Measurements from ENCODE around the gene CNPY4. TPM values are rescaled to one million over a fixed set of nuclear protein-coding genes. Genes with fewer than 3 reads are reported as not detected.

The CNPY4 gene
- total and polyA plus RNA-seq, 9 donors: 11.7 to 42.8 (median 24.9) TPM

- Histone ChIP-seq H3K27me3 (no peaks in the 10 kb centered on the region), H3K4me1 (ENCODE audit: insufficient read depth) (no peaks in the 10 kb centered on the region), H3K4me3 (no peak overlapping the region), H3K9me3 (no peaks in the 10 kb centered on the region), H3K36me3 (no peaks in the 10 kb centered on the region), H3K27ac (no peak overlapping the region)
- DNase-seq: no peak
- intact Hi-C loops (cut with DNase I): no loop called here
- 31 to 41% (median 40%) methylated on average over 10 of the region's 10 CpGs for WGBS, 3 donors
- no peak for TF ChIP-seq EP300 (IDR thresholded peaks at IDR 0.05)
- no peak for TF ChIP-seq POLR2A (IDR thresholded peaks at IDR 0.05)
- TF ChIP-seq CTCF (IDR thresholded peaks at IDR 0.05): no peak
Observed at GRCh38 chr7:100087055-100087750, 32.2 kb upstream of the CNPY4 start.

GRCh38 chr7:100088095-100088620 is 31.3 kb upstream of the CNPY4 start:
- no peak for TF ChIP-seq POLR2A (IDR thresholded peaks at IDR 0.05)
- no peak for TF ChIP-seq EP300 (IDR thresholded peaks at IDR 0.05)
- TF ChIP-seq CTCF (IDR thresholded peaks at IDR 0.05): no peak
- Histone ChIP-seq H3K4me1 (ENCODE audit: insufficient read depth) (no peaks in the 10 kb centered on the region), H3K27me3 (no peaks in the 10 kb centered on the region), H3K4me3 (peak overlapping the region; percentile 69), H3K9me3 (no peaks in the 10 kb centered on the region), H3K36me3 (no peaks in the 10 kb centered on the region), H3K27ac (peak overlapping the region; percentile 68 to 70)
- no peak for DNase-seq
- 67 to 77% (median 67%) methylated on average over 11 of the region's 11 CpGs for WGBS, 3 donors
- intact Hi-C loops (cut with DNase I): no loop called here

- intact Hi-C loops (cut with DNase I): no loop called here
- H3K36me3 ChIP-seq: no peaks in the 10 kb centered on the region
- H3K4me3 ChIP-seq: peak within 1 kb of the TSS; percentile 69
- no peaks in the 10 kb centered on the region for H3K4me1 ChIP-seq (ENCODE audit: insufficient read depth)
- TF ChIP-seq CTCF (IDR thresholded peaks at IDR 0.05) (peak in 1 of 3 donors; percentile 19), POLR2A (IDR thresholded peaks at IDR 0.05) (peak; percentile 77), EP300 (IDR thresholded peaks at IDR 0.05) (no peak)
- H3K27ac ChIP-seq: peak within 1 kb of the TSS; percentile 68 to 70
- no peaks in the 10 kb centered on the region for H3K9me3 ChIP-seq
- WGBS, 3 donors: 0 to 1% (median 1%) methylated on average over 44 to 68 of the region's 68 CpGs
- H3K27me3 ChIP-seq: no peaks in the 10 kb centered on the region
- DNase-seq: peak; percentile 81 to 90 (median 87)
Observed at GRCh38 chr7:100088621-100089457, 30.6 kb upstream of the CNPY4 start, which contains the start of gene COPS6. TSS of gene COPS6 (plus strand) at chr7:100088969. CDS start at chr7:100088991, 22 bp downstream.

GRCh38 chr7:100089458-100090196 is 29.8 kb upstream of the CNPY4 start:
- TF ChIP-seq CTCF (IDR thresholded peaks at IDR 0.05): no peak
- no peak for TF ChIP-seq EP300 (IDR thresholded peaks at IDR 0.05)
- WGBS, 3 donors: 11 to 19% (median 11%) methylated on average over 7 of the region's 7 CpGs
- H3K27ac ChIP-seq: peak overlapping the region in 1 of 2 donors; percentile 68
- H3K36me3 ChIP-seq: no peaks in the 10 kb centered on the region
- DNase-seq: no peak
- H3K27me3 ChIP-seq: no peaks in the 10 kb centered on the region
- H3K9me3 ChIP-seq: no peaks in the 10 kb centered on the region
- peak overlapping the region; percentile 69 for H3K4me3 ChIP-seq
- H3K4me1 ChIP-seq (ENCODE audit: insufficient read depth): no peaks in the 10 kb centered on the region
- intact Hi-C loops (cut with DNase I): no loop called here
